HS-27A (cell line): Measurements from ENCODE around the gene SECISBP2.
A peak's percentile ranks its signal among the peaks of the same experiment; 100 is the strongest.
"Not testable (repeated sequence)": the region's sequence is repeated elsewhere in the genome, so short reads cannot be mapped to it uniquely, and the experiment has no call there.

ENCODE experiments used
- DNase-seq: peaks from one replicate; pipeline ENCODE4 v3.0.0-alpha.2; 2012; ENCODE audit warnings: low read depth, missing footprints

SECISBP2 gene

DNA sequence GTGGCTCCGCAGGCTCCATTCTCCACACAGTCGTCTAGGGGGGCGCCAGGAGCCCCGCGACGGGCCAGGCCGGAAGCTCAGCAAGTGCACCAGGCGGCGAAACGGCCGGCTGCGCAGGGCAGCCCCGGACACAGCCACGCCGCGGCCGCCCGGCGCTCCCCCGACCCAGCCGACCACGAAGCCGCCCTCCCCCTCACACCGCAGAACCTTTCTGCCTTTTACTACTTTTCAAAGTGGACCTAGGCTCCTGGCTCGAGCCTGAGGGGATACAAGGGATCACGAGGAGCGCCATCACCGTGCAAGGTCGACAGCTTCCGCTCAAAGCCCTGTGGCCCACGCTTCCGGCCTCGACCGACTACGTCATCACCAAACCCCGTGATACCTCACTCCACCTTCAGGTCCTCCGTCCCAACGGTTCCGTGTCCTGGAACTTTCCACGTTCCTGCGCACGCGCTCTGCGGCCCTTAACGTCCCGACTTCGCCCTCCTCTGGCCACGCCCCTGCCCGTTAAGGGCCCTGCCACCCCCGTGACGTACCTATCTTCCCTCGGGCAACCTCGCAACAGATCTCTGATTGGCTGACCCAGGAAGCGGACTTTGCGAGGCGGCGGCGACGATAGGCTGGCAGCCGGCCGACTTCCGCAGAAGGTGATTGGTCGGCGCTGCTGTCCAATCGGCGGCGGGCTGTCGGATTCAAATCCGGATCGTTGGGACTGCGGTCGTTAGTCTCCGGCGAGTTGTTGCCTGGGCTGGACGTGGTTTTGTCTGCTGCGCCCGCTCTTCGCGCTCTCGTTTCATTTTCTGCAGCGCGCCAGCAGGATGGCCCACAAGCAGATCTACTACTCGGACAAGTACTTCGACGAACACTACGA is 7.6 kb upstream of the SECISBP2 start, which contains the start of gene CKS2:
Gene CKS2, plus strand, starts transcription at position 721 of the 871 bp plus-strand sequence. Its CDS starts 98 bp downstream, at position 819.
- peak; percentile 98 for DNase-seq

GRCh38 chr9:89311346-89312221 is 6.7 kb upstream of the SECISBP2 start:
- DNase-seq: no peak

- DNase-seq: no peak
These were observed 6.1 kb upstream of the SECISBP2 start for GRCh38 chr9:89312222-89312571.

GRCh38 chr9:89313842-89314241 is 4.5 kb upstream of the SECISBP2 start:
- no peak for DNase-seq

- no peak for DNase-seq
These were observed 3.3 kb upstream of the SECISBP2 start for GRCh38 chr9:89314955-89315354.

GRCh38 chr9:89315482-89315881 is 2.8 kb upstream of the SECISBP2 start:
- no peak for DNase-seq

GRCh38 chr9:89317282-89317681 is 1.0 kb upstream of the SECISBP2 start:
- no peak for DNase-seq

DNA sequence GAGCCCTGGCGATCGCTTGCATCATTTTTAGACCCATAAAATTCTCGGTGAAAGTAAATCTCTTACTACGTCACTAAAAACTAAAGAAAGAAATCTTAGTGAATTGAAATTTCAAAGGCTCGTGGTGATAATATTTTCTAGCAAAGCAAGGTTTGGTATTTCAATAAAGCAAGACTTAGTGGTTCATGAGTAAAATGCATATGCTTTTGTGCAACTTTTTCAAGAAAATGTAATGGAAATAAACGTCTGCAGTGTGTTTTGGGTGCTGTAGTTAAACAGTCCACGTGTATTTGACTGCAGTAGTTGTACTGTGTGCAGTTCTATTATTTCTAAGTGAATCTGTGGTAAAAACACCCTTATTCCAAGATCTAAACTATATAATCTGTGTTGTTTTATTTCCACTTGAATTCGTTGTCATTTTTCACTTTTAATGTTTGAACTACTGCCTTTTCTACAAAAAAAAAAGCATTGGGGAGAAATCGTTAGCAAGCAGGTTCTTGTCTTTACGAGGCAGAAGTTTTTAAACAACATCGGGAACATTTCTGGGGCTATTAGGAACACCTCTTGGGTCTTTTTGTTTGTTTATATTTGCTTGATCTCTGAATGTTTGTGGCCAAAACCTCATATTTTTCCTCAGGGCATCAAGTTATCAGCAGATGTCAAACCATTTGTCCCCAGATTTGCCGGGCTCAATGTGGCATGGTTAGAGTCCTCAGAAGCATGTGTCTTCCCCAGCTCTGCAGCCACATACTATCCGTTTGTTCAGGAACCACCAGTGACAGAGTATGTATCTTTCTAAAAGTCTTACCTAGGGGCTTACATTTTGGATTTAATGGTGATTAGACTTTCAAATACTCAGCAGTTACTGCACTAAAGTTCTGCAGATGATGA is 960 bp downstream of the SECISBP2 start:
- DNase-seq: no peak

DNA sequence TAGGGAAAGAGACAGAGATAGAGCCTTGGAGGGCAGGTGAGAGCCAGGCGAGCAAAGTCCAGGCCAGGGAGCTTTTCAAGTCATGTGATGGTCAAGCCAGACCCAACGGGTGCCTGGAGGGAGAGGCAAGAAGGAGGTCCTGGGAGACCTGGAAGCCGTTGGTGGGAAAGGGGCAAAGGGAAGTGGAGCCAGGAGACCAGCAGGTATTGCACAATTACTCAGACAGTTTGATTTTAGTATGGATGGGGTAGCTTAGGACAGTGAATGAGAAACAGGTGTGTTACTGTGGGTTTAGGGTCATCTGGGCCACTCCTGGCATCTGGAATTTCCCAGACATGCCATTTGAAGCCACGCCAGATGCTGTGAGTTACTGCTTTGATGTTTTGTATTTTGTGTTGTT is 5.1 kb downstream of the SECISBP2 start:
- DNase-seq: no peak

GRCh38 chr9:89325733-89326132 is 7.4 kb downstream of the SECISBP2 start:
- DNase-seq: no peak

DNA sequence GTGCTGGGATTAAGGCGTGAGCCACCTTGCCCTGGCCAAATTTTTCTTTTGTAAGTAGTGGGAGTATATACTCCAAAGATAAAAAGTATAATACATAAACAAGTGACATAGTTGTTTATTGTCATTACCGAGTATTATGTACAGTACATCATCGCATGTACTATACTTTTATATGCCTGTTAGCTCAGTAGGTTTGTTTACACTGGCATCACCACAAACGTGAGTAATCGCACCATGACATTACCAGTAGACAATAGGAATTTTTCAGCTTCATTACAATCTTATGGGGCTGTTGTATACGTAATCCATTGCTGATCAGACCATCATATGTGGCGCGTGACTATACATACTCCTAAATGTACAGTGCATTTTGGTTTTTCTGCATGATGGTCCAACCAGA is 9.8 kb downstream of the SECISBP2 start:
- no peak for DNase-seq

- DNase-seq: no peak
These were observed 11.6 kb downstream of the SECISBP2 start for GRCh38 chr9:89329917-89330316.

- DNase-seq: no peak
These were observed 12.2 kb downstream of the SECISBP2 start for GRCh38 chr9:89330513-89330912.

- no peak for DNase-seq
These were observed 21.5 kb downstream of the SECISBP2 start for GRCh38 chr9:89339807-89340206.

- DNase-seq: no peak
These were observed 22.0 kb downstream of the SECISBP2 start for GRCh38 chr9:89340332-89340731.

DNA sequence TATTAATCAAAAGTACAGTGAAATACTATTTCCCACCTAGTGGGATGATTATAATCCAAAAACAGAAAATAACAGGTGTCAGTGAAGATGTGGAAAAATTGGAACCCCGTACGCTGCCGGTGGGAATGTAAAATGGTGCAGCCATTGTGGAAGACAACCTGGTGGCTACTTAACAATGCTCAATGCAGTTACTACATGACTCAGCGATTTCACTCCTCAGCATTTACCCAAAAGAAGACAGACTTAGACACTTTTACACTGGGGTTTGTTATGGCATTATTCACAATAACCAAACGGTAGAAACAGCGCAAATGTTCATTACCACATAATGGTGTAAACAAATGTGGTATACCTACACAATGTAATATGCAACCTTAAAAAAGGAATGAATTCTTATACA is 23.9 kb downstream of the SECISBP2 start:
- no peak for DNase-seq

- DNase-seq: no peak
These were observed 24.6 kb downstream of the SECISBP2 start for GRCh38 chr9:89342948-89343347.

DNA sequence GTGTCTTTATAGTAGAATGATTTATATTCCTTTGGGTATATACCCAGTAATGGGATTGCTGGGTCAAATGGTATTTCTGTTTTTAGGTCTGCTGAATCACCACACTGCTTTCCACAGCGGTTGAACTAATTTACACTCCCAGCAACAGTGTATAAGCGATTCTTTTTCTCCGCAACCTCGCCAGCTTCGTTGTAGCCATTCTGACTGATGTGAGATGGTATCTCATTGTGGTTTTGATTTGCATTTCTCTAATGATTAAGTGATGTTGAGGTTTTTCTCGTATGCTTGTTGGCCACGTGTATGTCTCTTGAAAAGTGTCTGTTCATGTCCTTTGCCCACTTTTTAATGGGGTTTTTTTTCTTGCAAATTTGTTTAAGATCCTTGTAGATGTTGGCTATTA is 25.5 kb downstream of the SECISBP2 start:
- DNase-seq: not testable (repeated sequence)

GRCh38 chr9:89345476-89345875 is 27.2 kb downstream of the SECISBP2 start:
- DNase-seq: no peak

DNA sequence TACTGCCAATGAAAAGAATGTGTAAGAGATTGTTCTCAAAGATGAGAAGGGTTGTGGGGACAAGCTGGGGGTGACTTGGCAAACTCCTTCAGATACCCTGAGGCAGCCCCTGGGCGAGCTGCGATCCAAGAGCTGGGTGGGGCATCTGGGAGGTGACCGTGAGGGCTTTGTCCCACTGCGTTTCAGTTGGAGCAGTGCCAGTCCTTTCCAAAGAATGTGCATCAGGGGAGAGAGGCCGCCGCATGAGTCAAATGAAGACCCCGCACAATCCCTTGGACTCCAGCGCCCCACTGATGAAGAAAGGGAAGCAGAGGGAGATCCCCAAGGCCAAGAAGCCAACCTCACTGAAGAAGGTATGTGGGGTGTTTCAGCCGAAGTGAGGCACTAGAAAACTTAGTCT is 28.4 kb downstream of the SECISBP2 start:
- no peak for DNase-seq

DNA sequence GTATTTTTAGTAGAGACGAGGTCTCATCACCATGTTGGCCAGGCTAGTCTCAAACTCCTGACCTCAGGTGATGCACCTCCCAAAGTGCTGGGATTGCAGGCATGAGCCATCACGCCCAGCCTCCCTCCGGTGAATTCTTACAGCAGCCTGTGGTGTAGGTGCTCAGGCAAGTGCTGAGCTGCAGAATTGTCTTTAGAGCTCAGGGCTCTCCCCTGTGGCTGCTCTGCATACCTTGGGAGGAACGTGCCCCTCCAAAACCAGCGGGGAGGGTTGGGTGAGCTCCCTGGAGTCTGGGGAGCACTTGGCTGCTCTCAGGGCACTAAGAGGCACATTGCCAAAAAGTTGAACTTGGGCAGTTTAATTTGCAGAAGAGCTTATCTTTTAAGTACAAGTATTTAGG is 29.4 kb downstream of the SECISBP2 start:
- no peak for DNase-seq

- DNase-seq: no peak
These were observed 31.3 kb downstream of the SECISBP2 start for GRCh38 chr9:89349607-89350006.
